SK-N-MC (cell line): Measurements from ENCODE around the gene SETD1A.

Experiments used
- FOXP2 ChIP-seq: optimal IDR thresholded peaks from 2 replicates; pipeline ENCODE3; 2011; ENCODE audit warnings: mild to moderate bottlenecking, moderate library complexity; ENCODE audit not compliant: insufficient read depth; ENCODE audit errors: extremely low read length, control extremely low read depth
- POLR2AphosphoS5 ChIP-seq: IDR thresholded peaks from 2 replicates; pipeline ENCODE4 v1.6.1; 2012; ENCODE audit warnings: mild to moderate bottlenecking, low read depth, low read length, borderline replicate concordance

DNA sequence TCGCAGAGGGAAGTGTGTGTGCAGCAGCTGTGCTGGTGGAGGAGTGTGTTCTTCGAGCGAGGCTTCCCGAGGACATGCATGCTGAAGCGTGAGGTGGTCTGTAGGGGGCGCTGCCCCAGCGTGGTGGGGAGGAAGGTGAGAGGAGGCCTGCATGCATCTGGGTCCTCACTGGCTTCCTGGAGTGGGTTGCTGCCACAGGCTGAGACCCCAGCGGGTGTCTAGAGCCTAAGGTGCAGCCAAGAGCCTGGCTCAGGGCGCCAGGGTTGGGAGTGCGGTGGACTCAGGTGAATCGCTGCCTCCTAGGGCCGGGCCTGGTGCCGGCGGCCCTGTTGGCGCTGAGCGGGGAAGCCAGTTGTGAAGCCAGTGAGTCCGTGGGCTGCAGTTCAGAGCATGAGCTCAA is 19.9 kb downstream of the SETD1A start:
- TF ChIP-seq FOXP2 (no peak), POLR2AphosphoS5 (no peak)
